ENCODE results near the gene HEXIM1.

The HEXIM1 gene

DNA sequence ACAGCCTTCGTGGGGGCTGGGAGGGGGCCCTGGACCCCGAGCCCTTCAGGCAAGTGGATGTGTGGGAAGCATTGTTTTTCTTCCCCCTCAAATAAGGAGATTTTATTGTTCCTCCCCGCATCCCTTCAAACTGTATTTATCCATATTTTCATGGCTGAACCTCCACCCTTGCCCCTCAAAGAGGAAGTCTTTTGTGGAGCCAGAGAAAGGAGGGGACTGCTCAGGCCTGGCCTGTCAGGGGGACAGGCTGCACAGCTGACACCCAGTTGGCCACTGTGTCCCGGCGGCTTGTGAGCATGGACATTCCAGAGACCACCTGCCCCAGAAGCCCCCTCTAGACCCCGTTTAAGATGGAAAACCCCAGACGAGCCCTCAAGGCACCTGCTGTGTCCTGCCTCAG, 29.3 kb downstream of the HEXIM1 start:
- H3K4me3 ChIP-seq (ENCODE audit: low read length) = no peak overlapping the region
- no peak for DNase-seq (ENCODE audit: low read depth)
- TF ChIP-seq, protein P1, sequence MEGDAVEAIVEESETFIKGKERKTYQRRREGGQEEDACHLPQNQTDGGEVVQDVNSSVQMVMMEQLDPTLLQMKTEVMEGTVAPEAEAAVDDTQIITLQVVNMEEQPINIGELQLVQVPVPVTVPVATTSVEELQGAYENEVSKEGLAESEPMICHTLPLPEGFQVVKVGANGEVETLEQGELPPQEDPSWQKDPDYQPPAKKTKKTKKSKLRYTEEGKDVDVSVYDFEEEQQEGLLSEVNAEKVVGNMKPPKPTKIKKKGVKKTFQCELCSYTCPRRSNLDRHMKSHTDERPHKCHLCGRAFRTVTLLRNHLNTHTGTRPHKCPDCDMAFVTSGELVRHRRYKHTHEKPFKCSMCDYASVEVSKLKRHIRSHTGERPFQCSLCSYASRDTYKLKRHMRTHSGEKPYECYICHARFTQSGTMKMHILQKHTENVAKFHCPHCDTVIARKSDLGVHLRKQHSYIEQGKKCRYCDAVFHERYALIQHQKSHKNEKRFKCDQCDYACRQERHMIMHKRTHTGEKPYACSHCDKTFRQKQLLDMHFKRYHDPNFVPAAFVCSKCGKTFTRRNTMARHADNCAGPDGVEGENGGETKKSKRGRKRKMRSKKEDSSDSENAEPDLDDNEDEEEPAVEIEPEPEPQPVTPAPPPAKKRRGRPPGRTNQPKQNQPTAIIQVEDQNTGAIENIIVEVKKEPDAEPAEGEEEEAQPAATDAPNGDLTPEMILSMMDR (conservative IDR thresholded peaks at IDR 0.05; ENCODE audit: low read depth, low read length) = no peak

DNA sequence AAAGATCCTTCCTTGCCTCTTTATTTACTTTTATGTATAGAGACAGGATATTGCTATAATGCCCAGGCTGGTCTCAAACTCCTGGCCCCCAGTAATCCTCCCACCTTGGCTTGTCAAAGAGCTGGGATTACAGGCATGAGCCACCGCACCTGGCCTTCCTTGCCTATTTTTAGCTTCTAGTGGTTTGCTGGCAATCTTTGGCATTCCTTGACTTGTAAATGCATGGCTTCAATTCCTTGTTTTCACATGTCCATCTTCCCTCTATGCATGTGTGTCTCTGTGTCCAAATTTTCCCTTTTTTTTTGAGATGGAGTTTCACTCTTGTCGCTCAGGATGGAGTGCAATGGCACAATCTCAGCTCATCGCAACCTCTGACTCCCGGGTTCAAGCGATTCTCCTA, 35.9 kb downstream of the HEXIM1 start:
- TF ChIP-seq, protein P1 (conservative IDR thresholded peaks at IDR 0.05; ENCODE audit: low read depth, low read length) = no peak
- DNase-seq (ENCODE audit: low read depth) = no peak
- no peak overlapping the region for H3K4me3 ChIP-seq (ENCODE audit: low read length)

DNA sequence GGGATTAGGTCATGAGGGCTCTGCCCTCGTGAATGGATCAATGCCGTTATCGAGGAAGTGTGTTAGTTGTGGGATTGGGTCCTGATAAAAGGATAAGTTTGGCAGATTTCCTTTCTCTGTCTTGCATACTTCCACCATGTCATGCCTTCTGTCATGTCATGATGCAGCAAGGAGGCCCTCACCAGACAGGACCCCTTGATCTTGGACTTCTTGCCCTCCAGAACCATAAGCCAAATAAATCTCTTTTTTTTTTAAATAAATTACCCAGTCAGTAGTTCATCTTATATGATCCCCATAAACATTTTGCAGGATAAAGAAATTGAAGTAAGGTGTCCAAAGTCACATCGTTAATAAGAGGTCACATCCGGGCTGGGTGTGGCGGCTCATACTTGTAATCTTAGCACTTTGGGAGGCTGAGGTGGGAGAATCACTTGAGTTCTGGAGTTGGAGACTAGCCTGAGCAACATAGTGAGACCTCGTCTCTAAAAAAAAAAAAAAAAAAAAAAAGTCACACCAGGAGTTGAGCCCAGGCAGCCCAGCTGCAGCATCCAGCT, 38.6 kb downstream of the HEXIM1 start:
- H3K4me3 ChIP-seq (ENCODE audit: low read length) = no peak overlapping the region
- TF ChIP-seq, protein P1 (conservative IDR thresholded peaks at IDR 0.05; ENCODE audit: low read depth, low read length) = no peak
- no peak for DNase-seq (ENCODE audit: low read depth)

DNA sequence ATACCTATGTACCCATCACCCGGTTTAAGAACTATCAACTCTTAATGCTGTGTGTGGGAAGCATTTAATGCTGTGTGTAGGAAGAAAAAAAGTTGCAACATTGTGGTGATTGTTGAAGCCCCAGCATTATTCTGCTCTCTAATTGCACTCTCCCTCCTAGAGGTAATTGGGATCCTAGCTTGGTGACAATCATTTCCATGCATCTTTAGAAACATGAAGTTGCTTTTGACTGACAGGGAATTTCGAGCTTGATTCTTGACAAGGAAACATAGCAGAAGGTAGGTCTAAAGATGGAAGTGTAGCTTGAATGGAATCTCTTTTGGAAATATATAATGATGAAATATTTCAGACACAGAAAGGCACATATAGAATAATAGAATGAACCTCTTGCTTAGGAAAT, 40.7 kb downstream of the HEXIM1 start:
- no peak overlapping the region for H3K4me3 ChIP-seq (ENCODE audit: low read length)
- TF ChIP-seq, protein P1 (conservative IDR thresholded peaks at IDR 0.05; ENCODE audit: low read depth, low read length) = no peak
- DNase-seq (ENCODE audit: low read depth) = no peak

DNA sequence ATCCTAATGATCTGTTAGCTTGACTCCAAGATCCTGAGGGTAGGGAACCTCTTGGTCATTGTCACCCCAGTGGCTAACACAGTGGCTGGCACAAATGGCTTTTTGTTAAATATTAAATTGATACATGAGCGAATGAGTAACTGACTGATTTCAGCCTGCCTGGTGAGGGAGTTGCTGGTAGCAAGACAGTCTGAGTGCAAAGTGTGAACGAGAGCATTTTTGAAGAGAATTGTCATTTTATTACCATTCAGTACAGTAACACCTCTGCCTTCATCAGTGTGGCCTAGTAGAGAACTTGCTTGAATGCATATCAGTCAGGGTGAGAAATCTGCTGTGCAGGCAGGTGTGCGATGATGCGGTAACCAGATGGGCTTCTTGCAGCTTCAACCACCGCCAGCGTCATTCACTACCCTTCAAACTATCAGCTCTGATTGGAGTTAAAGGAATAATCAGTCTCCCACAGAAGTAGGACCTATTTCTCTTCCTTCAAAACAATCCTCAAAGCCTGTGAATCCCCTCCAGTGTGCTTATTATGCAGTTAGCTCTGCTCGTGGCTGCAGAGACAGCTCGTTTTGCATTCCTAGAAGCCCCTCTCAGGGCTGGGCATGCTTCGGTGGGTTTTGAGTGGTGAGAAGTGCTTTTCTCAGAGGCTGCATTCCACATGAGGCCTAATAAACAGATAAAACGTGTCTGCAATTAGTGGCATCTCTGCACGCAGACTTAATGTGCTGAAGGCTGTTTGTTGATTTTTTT, 42.4 kb downstream of the HEXIM1 start:
- TF ChIP-seq, protein P1 (conservative IDR thresholded peaks at IDR 0.05; ENCODE audit: low read depth, low read length) = no peak
- DNase-seq (ENCODE audit: low read depth) = no peak
- no peak overlapping the region for H3K4me3 ChIP-seq (ENCODE audit: low read length)

DNA sequence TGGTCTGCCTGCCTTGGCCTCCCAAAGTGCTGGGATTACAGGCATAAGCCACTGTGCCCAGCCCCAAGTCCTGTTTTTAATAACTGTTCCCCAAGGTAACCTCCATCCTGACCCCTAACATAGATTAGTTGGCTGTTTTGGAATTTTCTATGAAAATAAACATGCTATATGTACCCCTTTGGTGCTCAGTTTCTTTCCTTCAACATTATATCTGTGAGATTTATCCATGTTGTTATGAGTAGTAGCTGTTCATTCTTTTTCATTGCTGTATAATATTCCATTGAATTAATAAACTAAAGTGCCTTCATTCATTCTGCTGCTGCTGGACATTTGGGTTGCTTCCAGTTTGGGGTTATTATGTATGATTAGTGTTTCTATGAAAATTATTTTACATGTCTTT, 47.1 kb downstream of the HEXIM1 start:
- no peak for DNase-seq (ENCODE audit: low read depth)
- H3K4me3 ChIP-seq (ENCODE audit: low read length) = no peak overlapping the region
- TF ChIP-seq, protein P1 (conservative IDR thresholded peaks at IDR 0.05; ENCODE audit: low read depth, low read length) = no peak

DNA sequence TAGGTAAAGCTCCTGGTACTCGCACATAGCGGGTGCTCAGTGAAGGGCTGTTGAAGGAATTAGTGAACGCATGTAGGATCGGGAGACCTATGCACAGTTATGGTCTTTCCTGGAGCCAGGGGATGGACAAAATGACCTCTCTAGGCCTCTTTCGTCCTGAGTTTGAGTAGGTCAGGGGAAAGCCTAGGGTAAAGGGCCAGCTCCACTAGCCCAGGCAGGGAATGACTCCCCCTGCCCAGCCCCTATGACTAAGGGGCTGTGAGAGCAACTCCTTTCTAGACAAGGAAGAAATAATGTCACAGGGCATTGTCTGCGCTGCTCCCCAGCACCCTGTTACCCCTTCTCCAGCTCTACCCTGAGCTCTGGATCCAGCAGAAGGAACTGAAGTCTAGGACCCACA, 48.8 kb downstream of the HEXIM1 start:
- no peak for DNase-seq (ENCODE audit: low read depth)
- H3K4me3 ChIP-seq (ENCODE audit: low read length) = no peak overlapping the region
- TF ChIP-seq, protein P1 (conservative IDR thresholded peaks at IDR 0.05; ENCODE audit: low read depth, low read length) = no peak

Measured in retinal pigment epithelial cell (primary cell).